B cell (primary cell): ENCODE measurements around the gene BCKDHA. TPM values are rescaled to one million over a fixed set of nuclear protein-coding genes. Genes with fewer than 3 reads are reported as not detected.

Experiments
- ATAC-seq: fragments of 200-7000 bp; cut with Tn5 transposase; one replicate; pipeline ENCODE4 v1.10.0; 2021; ENCODE audit warnings: low read depth, mild to moderate bottlenecking, moderate number of reproducible peaks, moderate library complexity
- CTCF ChIA-PET: fragments of 350-600 bp; sonication (Branson Sonifier 250); formaldehyde crosslinking; loops from one replicate; lab custom pipeline; 2021; ENCODE audit warnings: antibody characterized with exemption, inconsistent platforms; lab: Charles Lee
- POLR2A ChIA-PET: fragments of 350-600 bp; sonication (Branson Sonifier 250); formaldehyde crosslinking; loops from one replicate; lab custom pipeline; 2021; ENCODE audit warnings: antibody characterized with exemption; lab: Charles Lee
- DNase-seq: peaks from one replicate; pipeline ENCODE4 v3.0.0; 2013
- H2AFZ ChIP-seq: 2 replicates; pipeline ENCODE4 v1.6.1; 2012; ENCODE audit warnings: mild to moderate bottlenecking, low read depth, low read length; ENCODE audit not compliant: insufficient read depth, poor library complexity, severe bottlenecking
- H3K27ac ChIP-seq, 2 donors: 1 replicate in 1 of 2; 2 replicates in 1 of 2; pipeline ENCODE4 v1.5.1; 2012 to 2013; ENCODE audit warnings: low read length in 2 of 2, mild to moderate bottlenecking in 2 of 2, moderate library complexity in 1 of 2
- H3K27me3 ChIP-seq, 4 experiments: fragments of 200-600 bp in 1 of 4; sonication (generic) in 1 of 4; replicated peaks in 1 of 4; 1 replicate in 2 of 4; 2 replicates in 2 of 4; pipeline versions ENCODE4 v1.6.1 to v1.7.0; 2013 to 2016; ENCODE audit warnings: low read length in 3 of 4, mild to moderate bottlenecking in 2 of 4, mixed read lengths in 1 of 4, moderate library complexity in 1 of 4; ENCODE audit not compliant: insufficient read depth in 4 of 4, control insufficient read depth in 3 of 4; ENCODE audit errors: control extremely low read depth in 1 of 4
- H3K36me3 ChIP-seq, 2 experiments: replicated peaks in 1 of 2; 1 replicate in 1 of 2; 2 replicates in 1 of 2; pipeline versions ENCODE4 v1.6.1 to v1.7.1; 2013; ENCODE audit warnings: low read length in 1 of 2; ENCODE audit not compliant: insufficient read depth in 2 of 2, control insufficient read depth in 1 of 2; ENCODE audit errors: control extremely low read depth in 1 of 2, extremely low read depth in 1 of 2
- H3K4me1 ChIP-seq, 2 donors: fragments of 200-600 bp in 1 of 2; sonication (generic) in 1 of 2; 1 replicate in 1 of 2; 2 replicates in 1 of 2; pipeline versions ENCODE4 v1.5.1 to v1.6.1; 2013 to 2017; ENCODE audit warnings: low read length in 2 of 2; ENCODE audit not compliant: control insufficient read depth in 2 of 2, insufficient read depth in 2 of 2
- H3K4me2 ChIP-seq: replicated peaks from 2 replicates; pipeline ENCODE3; 2012; ENCODE audit warnings: mild to moderate bottlenecking, low read depth, low read length; ENCODE audit not compliant: poor library complexity, severe bottlenecking
- H3K4me3 ChIP-seq, 5 experiments: fragments of 200-600 bp in 1 of 5; sonication (generic) in 1 of 5; 1 replicate in 3 of 5; 2 replicates in 2 of 5; pipeline versions ENCODE4 v1.5.1 to v1.7.0; 2011 to 2016; ENCODE audit warnings: low read length in 4 of 5, mild to moderate bottlenecking in 4 of 5, low read depth in 2 of 5, control low read depth in 1 of 5, moderate library complexity in 1 of 5; ENCODE audit not compliant: insufficient read depth in 1 of 5; ENCODE audit errors: control extremely low read depth in 1 of 5, extremely low read depth in 1 of 5
- H3K79me2 ChIP-seq: fragments of 200-600 bp; sonication (generic); one replicate; pipeline ENCODE4 v1.6.0; 2016; ENCODE audit warnings: low read length; ENCODE audit not compliant: control insufficient read depth, insufficient read depth
- H3K9ac ChIP-seq: fragments of 200-600 bp; sonication (generic); 2 replicates; pipeline ENCODE4 v1.6.1; 2017; ENCODE audit warnings: mild to moderate bottlenecking, low read length, moderate library complexity
- H3K9me3 ChIP-seq, 3 donors: one replicate each; pipeline versions ENCODE4 v1.6.1 to v1.7.1; 2013; ENCODE audit warnings: low read length in 2 of 3; ENCODE audit not compliant: control insufficient read depth in 2 of 3, insufficient read depth in 1 of 3; ENCODE audit errors: control extremely low read depth in 1 of 3
- H4K20me1 ChIP-seq: 2 replicates; pipeline ENCODE4 v1.6.0; 2012; ENCODE audit warnings: mild to moderate bottlenecking, low read length; ENCODE audit not compliant: insufficient read depth, control insufficient read depth, poor library complexity, severe bottlenecking
- H3K27ac Mint-ChIP-seq: one replicate; pipeline ENCODE4 v1.8.0; 2021; ENCODE audit warnings: mixed read lengths
- H3K27me3 Mint-ChIP-seq: one replicate; pipeline ENCODE4 v1.8.0; 2021; ENCODE audit warnings: mixed read lengths
- H3K4me1 Mint-ChIP-seq: one replicate; pipeline ENCODE4 v1.8.0; 2021; ENCODE audit warnings: mixed read lengths
- H3K4me3 Mint-ChIP-seq: one replicate; pipeline ENCODE4 v1.8.0; 2021; ENCODE audit warnings: mixed read lengths
- H3K9me3 Mint-ChIP-seq: one replicate; pipeline ENCODE4 v1.8.0; 2022; ENCODE audit warnings: mixed read lengths; ENCODE audit not compliant: insufficient read depth
- EZH2 ChIP-seq: IDR thresholded peaks from 2 replicates; pipeline ENCODE4 v1.6.1; 2012; ENCODE audit warnings: borderline replicate concordance, low read depth, mild to moderate bottlenecking, moderate library complexity, low read length; ENCODE audit not compliant: insufficient read depth, poor library complexity, severe bottlenecking
- WGBS: methylation state at CpG from one replicate; pipeline ENCODE4 v1.1.5; 2013; ENCODE audit warnings: missing lambda C conversion rate; ENCODE audit not compliant: insufficient coverage; 5-methylcytosine and 5-hydroxymethylcytosine counted together
- intact Hi-C: fragments of 100-400 bp; cut with micrococcal nuclease; formaldehyde crosslinking; loops from one replicate; pipeline ENCODE4 v1.10.0; 2022
- polyA plus RNA-seq: library from polyadenylated mRNA; depleted of rRNA; stranded (reverse); fragments of >200 nt; gene quantifications from 2 replicates; pipeline ENCODE4 v1.2.3, GENCODE V29; 2012
- total RNA-seq, 2 donors: library from RNA; stranded (reverse); fragments of 120-200 nt in 1 of 2; gene quantifications; 1 replicate in 1 of 2; 2 replicates in 1 of 2; pipeline versions ENCODE4 v1.2.3 to v1.2.4, GENCODE V29; 2013 to 2022
- TF ChIP-seq, protein P1 (sequence below): fragments of 200-600 bp; IDR thresholded peaks from one replicate; pipeline ENCODE4 v1.8.0; 2022; ENCODE audit warnings: antibody characterized with exemption, mild to moderate bottlenecking

The BCKDHA gene
- total and polyA plus RNA-seq, 2 donors (not counting 1 experiment from before 2014, with no cell fraction given) = 20.6 to 39.7 TPM

DNA sequence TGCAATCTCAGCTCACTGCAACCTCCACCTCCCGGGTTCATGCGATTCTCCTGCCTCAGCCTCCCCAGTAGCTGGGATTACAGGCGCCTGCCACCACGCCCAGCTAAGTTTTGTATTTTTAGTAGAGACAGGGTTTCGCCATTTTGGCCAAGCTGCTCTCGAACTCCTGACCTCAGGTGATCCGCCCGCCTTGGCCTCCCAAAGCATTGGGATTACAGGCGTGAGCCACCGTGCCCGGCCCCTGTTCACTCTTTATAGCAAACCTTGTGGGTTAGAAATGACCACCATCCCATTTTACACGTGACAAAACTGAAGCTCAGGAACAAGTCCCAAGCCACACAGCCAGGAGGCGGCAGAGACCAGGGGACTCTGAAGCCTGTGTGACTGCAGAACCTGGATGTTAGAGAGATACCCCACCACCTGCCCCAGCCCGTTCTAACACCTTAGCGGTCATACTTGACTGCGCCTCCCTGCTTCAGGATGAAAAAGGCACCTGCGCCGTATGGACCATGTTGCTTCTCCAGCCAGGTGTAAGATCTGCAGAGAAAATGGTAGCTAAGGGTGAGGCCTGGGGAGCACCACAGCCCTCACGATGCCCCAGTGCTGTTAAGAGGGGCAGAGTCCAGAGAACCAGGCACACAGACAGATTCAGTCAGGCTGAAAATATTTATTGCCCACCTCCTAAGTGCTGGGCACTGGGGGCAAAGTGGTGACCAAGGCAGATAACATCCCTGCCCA, 38.5 kb downstream of the BCKDHA start:
- Histone ChIP-seq H3K79me2 (peaks cover 12% of the 10 kb centered on the region), H3K4me2 (no peak overlapping the region), H3K4me1 (peaks cover 8 to 14% of the 10 kb centered on the region in 2 donors), H3K27ac (no peak overlapping the region), H3K9me3 (no peaks in the 10 kb centered on the region), H3K27me3 (no peaks in the 10 kb centered on the region), H2AFZ (no peak overlapping the region), H4K20me1 (no peaks in the 10 kb centered on the region), H3K36me3 (peaks cover 0 to 40% of the 10 kb centered on the region in 2 experiments), H3K4me3 (no peak overlapping the region), H3K9ac (no peak overlapping the region)
- WGBS = 97% methylated on average over 19 of the region's 19 CpGs
- Mint-ChIP-seq H3K9me3 (no peaks in the 10 kb centered on the region), H3K4me1 (peaks cover 15% of the 10 kb centered on the region), H3K4me3 (no peak overlapping the region), H3K27ac (no peak overlapping the region), H3K27me3 (no peaks in the 10 kb centered on the region)
- TF ChIP-seq EZH2 = no peak
- TF ChIP-seq, protein P1, sequence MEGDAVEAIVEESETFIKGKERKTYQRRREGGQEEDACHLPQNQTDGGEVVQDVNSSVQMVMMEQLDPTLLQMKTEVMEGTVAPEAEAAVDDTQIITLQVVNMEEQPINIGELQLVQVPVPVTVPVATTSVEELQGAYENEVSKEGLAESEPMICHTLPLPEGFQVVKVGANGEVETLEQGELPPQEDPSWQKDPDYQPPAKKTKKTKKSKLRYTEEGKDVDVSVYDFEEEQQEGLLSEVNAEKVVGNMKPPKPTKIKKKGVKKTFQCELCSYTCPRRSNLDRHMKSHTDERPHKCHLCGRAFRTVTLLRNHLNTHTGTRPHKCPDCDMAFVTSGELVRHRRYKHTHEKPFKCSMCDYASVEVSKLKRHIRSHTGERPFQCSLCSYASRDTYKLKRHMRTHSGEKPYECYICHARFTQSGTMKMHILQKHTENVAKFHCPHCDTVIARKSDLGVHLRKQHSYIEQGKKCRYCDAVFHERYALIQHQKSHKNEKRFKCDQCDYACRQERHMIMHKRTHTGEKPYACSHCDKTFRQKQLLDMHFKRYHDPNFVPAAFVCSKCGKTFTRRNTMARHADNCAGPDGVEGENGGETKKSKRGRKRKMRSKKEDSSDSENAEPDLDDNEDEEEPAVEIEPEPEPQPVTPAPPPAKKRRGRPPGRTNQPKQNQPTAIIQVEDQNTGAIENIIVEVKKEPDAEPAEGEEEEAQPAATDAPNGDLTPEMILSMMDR = no peak
- ChIA-PET POLR2A (interaction anchor here (0.6 kb wide), 1 partner anchor 69 kb away, joined by 6 read pairs; no protein-coding TSS in a partner anchor), CTCF (interaction anchor here (0.5 to 2.7 kb wide), 5 partner anchors 126 to 1906 kb away, joined by 3 to 9 read pairs (median 3); partner anchors contain the start of gene CCDC97)
- intact Hi-C loops = no loop called here
- DNase-seq (no peak), ATAC-seq (no peak)

DNA sequence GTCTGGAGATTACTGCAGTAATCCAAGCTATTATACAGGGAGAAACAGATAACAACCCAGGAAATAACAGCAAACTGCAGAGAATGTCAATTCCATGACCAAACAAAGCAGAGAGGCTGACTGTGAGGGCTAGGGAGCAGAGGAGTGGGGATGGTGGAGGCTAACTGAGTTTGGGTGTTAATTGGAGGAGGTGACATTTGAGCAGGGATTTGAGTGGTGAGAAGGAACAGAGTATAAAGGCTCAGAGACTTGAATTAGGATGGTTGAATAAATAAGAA, 39.0 kb downstream of the BCKDHA start:
- ATAC-seq (no peak), DNase-seq (no peak)
- peaks cover 8 to 14% of the 10 kb centered on the region in 2 donors for H3K4me1 ChIP-seq
- no peak overlapping the region for H3K4me2 ChIP-seq
- peaks cover 0 to 35% of the 10 kb centered on the region in 2 experiments for H3K36me3 ChIP-seq
- no peaks in the 10 kb centered on the region for H3K27me3 ChIP-seq
- H2AFZ ChIP-seq = no peak overlapping the region
- CTCF ChIA-PET = interaction anchor here (0.5 to 2.7 kb wide), 6 partner anchors 118 to 1906 kb away, joined by 3 to 9 read pairs (median 4); partner anchors contain the start of gene CCDC97
- no peaks in the 10 kb centered on the region for H3K9me3 Mint-ChIP-seq
- H3K27ac Mint-ChIP-seq = no peak overlapping the region
- no peaks in the 10 kb centered on the region for H4K20me1 ChIP-seq
- TF ChIP-seq, protein P1 = no peak
- no peak for TF ChIP-seq EZH2
- no peak overlapping the region for H3K4me3 ChIP-seq
- POLR2A ChIA-PET = no interaction called here
- H3K4me1 Mint-ChIP-seq = peaks cover 15% of the 10 kb centered on the region
- no peaks in the 10 kb centered on the region for H3K9me3 ChIP-seq
- intact Hi-C loops = no loop called here
- H3K79me2 ChIP-seq = peaks cover 12% of the 10 kb centered on the region
- H3K9ac ChIP-seq = no peak overlapping the region
- no peak overlapping the region for H3K4me3 Mint-ChIP-seq
- no peaks in the 10 kb centered on the region for H3K27me3 Mint-ChIP-seq
- H3K27ac ChIP-seq = no peak overlapping the region
